WTC11 (cell line): Measurements from ENCODE around the gene SH2D1B.

Source experiments
- FOXK1 ChIP-seq: sonication (generic); formaldehyde crosslinking; IDR thresholded peaks from 2 replicates; pipeline ENCODE4 v1.8.0; 2022; ENCODE audit warnings: mild to moderate bottlenecking, moderate library complexity, missing genetic modification reagents
- TF ChIP-seq, protein P1 (sequence below): fragments of 200-600 bp; IDR thresholded peaks from 2 replicates; pipeline ENCODE4 v1.8.0; 2022; ENCODE audit warnings: antibody characterized with exemption
- TF ChIP-seq, protein P2 (sequence below): sonication (generic); formaldehyde crosslinking; IDR thresholded peaks from 2 replicates; pipeline ENCODE4 v1.8.0; 2023; ENCODE audit warnings: mild to moderate bottlenecking, missing genetic modification reagents

DNA sequence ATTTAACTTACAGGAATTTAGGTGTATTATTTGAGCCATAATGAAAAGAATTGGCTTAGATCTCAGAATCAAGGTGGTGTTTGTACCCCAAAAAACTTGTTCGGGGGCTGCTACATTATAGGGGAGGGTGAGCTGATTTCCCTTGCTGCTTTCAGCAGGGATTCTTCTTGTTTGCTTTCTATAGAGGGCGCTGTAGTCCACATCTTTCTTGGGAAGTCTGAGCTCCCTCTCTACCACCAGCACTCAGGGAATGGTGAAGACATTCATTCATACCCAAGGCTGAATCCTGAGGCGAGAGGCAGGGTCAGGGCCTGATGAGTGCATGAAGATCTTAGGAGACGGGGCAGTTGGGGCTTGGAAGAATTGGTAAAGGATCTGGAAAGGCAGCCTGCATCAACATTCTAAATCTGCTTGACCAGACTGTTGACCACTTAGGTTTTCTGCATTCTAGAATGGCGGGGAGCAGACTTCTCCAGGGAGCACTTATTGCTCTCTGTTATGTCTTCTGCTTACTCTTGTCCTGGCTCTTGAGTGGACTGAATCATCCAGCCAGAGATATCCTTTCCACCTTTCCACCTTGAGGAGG, 54.2 kb downstream of the SH2D1B start:
- TF ChIP-seq FOXK1 = no peak
- TF ChIP-seq, protein P1, sequence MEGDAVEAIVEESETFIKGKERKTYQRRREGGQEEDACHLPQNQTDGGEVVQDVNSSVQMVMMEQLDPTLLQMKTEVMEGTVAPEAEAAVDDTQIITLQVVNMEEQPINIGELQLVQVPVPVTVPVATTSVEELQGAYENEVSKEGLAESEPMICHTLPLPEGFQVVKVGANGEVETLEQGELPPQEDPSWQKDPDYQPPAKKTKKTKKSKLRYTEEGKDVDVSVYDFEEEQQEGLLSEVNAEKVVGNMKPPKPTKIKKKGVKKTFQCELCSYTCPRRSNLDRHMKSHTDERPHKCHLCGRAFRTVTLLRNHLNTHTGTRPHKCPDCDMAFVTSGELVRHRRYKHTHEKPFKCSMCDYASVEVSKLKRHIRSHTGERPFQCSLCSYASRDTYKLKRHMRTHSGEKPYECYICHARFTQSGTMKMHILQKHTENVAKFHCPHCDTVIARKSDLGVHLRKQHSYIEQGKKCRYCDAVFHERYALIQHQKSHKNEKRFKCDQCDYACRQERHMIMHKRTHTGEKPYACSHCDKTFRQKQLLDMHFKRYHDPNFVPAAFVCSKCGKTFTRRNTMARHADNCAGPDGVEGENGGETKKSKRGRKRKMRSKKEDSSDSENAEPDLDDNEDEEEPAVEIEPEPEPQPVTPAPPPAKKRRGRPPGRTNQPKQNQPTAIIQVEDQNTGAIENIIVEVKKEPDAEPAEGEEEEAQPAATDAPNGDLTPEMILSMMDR = peak; percentile 49; the same call in 1 of the 2 replicates
- TF ChIP-seq, protein P2, sequence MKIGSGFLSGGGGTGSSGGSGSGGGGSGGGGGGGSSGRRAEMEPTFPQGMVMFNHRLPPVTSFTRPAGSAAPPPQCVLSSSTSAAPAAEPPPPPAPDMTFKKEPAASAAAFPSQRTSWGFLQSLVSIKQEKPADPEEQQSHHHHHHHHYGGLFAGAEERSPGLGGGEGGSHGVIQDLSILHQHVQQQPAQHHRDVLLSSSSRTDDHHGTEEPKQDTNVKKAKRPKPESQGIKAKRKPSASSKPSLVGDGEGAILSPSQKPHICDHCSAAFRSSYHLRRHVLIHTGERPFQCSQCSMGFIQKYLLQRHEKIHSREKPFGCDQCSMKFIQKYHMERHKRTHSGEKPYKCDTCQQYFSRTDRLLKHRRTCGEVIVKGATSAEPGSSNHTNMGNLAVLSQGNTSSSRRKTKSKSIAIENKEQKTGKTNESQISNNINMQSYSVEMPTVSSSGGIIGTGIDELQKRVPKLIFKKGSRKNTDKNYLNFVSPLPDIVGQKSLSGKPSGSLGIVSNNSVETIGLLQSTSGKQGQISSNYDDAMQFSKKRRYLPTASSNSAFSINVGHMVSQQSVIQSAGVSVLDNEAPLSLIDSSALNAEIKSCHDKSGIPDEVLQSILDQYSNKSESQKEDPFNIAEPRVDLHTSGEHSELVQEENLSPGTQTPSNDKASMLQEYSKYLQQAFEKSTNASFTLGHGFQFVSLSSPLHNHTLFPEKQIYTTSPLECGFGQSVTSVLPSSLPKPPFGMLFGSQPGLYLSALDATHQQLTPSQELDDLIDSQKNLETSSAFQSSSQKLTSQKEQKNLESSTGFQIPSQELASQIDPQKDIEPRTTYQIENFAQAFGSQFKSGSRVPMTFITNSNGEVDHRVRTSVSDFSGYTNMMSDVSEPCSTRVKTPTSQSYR = no peak
